Urinary bladder (tissue), 4 donors: Measurements from ENCODE around the gene SETBP1. TPM values are rescaled to one million over a fixed set of nuclear protein-coding genes. Genes with fewer than 3 reads are reported as not detected.

Experiments used
- DNase-seq: peaks from one replicate; pipeline ENCODE4 v3.0.0-alpha.2; 2015; ENCODE audit errors: extremely low spot score
- H3K27ac ChIP-seq: one replicate; pipeline ENCODE4 v1.5.1; 2013; ENCODE audit warnings: low read depth, mild to moderate bottlenecking, moderate library complexity
- H3K36me3 ChIP-seq: one replicate; pipeline ENCODE4 v1.6.1; 2013; ENCODE audit warnings: mild to moderate bottlenecking, moderate library complexity; ENCODE audit not compliant: insufficient read depth
- H3K4me1 ChIP-seq: one replicate; pipeline ENCODE4 v1.6.1; 2013; ENCODE audit warnings: mild to moderate bottlenecking, moderate library complexity; ENCODE audit not compliant: insufficient read depth
- H3K4me3 ChIP-seq: one replicate; pipeline ENCODE4 v1.5.1; 2013; ENCODE audit warnings: low read depth, low read length
- WGBS: extraction: QIAGEN DNeasy Blood & Tissue Kit; methylation state at CpG from one replicate; pipeline ENCODE4 v1.1.7; 2013; 5-methylcytosine and 5-hydroxymethylcytosine counted together
- polyA plus RNA-seq: library from polyadenylated mRNA; stranded (reverse); fragments of 200-250 nt; gene quantifications from one replicate; pipeline ENCODE4 v1.2.3, GENCODE V29; 2013
- total RNA-seq: library from RNA; depleted of rRNA; stranded (reverse); fragments of >200 nt; gene quantifications from one replicate; pipeline ENCODE4 v1.2.3, GENCODE V29; 2014
- donor health status: healthy with polysubstance abuse.
- donor health status: healthy.

The SETBP1 gene
- total and polyA plus RNA-seq, 2 donors: 12.6 to 46.7 TPM

- no peak overlapping the region for H3K4me3 ChIP-seq
- H3K36me3 ChIP-seq: no peaks in the 10 kb centered on the region
- H3K4me1 ChIP-seq: no peaks in the 10 kb centered on the region
- WGBS: 74% methylated on average over 4 of the region's 4 CpGs
- H3K27ac ChIP-seq: no peak overlapping the region
- DNase-seq: no peak
Measured at GRCh38 chr18:44842588-44843412, 162.1 kb downstream of the SETBP1 start.

- Histone ChIP-seq H3K4me3 (no peak overlapping the region), H3K36me3 (no peaks in the 10 kb centered on the region), H3K4me1 (no peaks in the 10 kb centered on the region), H3K27ac (no peak overlapping the region)
- DNase-seq: no peak
- WGBS: 85% methylated on average over 5 of the region's 5 CpGs
Measured at GRCh38 chr18:44844486-44844885, 163.8 kb downstream of the SETBP1 start.

GRCh38 chr18:44846450-44846849, 165.8 kb downstream of the SETBP1 start:
- no peak for DNase-seq
- Histone ChIP-seq H3K27ac (no peak overlapping the region), H3K36me3 (no peaks in the 10 kb centered on the region), H3K4me3 (no peak overlapping the region), H3K4me1 (no peaks in the 10 kb centered on the region)

- Histone ChIP-seq H3K27ac (no peak overlapping the region), H3K4me1 (no peaks in the 10 kb centered on the region), H3K36me3 (no peaks in the 10 kb centered on the region), H3K4me3 (no peak overlapping the region)
- DNase-seq: no peak
- 54% methylated on average over 9 of the region's 9 CpGs for WGBS
Measured at GRCh38 chr18:44848644-44849335, 168.1 kb downstream of the SETBP1 start.

- H3K4me3 ChIP-seq: no peak overlapping the region
- WGBS: 83% methylated on average over 6 of the region's 6 CpGs
- H3K27ac ChIP-seq: no peak overlapping the region
- DNase-seq: no peak
- H3K36me3 ChIP-seq: no peaks in the 10 kb centered on the region
- H3K4me1 ChIP-seq: no peaks in the 10 kb centered on the region
Measured at GRCh38 chr18:44849361-44849760, 168.7 kb downstream of the SETBP1 start.

GRCh38 chr18:44850001-44850400, 169.3 kb downstream of the SETBP1 start:
- Histone ChIP-seq H3K4me1 (no peaks in the 10 kb centered on the region), H3K36me3 (no peaks in the 10 kb centered on the region), H3K4me3 (no peak overlapping the region), H3K27ac (no peak overlapping the region)
- WGBS: 54% methylated on average over 2 of the region's 2 CpGs
- no peak for DNase-seq

- WGBS: 88% methylated on average over 13 of the region's 13 CpGs
- H3K27ac ChIP-seq: peak overlapping the region; percentile 13
- no peaks in the 10 kb centered on the region for H3K4me1 ChIP-seq
- no peak overlapping the region for H3K4me3 ChIP-seq
- no peaks in the 10 kb centered on the region for H3K36me3 ChIP-seq
- no peak for DNase-seq
Measured at GRCh38 chr18:44851856-44852621, 171.4 kb downstream of the SETBP1 start.

- DNase-seq: no peak
- no peaks in the 10 kb centered on the region for H3K4me1 ChIP-seq
- no peaks in the 10 kb centered on the region for H3K36me3 ChIP-seq
- no peak overlapping the region for H3K27ac ChIP-seq
- H3K4me3 ChIP-seq: no peak overlapping the region
Measured at GRCh38 chr18:44852818-44853217, 172.1 kb downstream of the SETBP1 start.

- no peaks in the 10 kb centered on the region for H3K4me1 ChIP-seq
- no peaks in the 10 kb centered on the region for H3K36me3 ChIP-seq
- H3K27ac ChIP-seq: no peak overlapping the region
- DNase-seq: no peak
- H3K4me3 ChIP-seq: no peak overlapping the region
- WGBS: 53% methylated on average over 2 of the region's 2 CpGs
Measured at GRCh38 chr18:44853430-44853829, 172.7 kb downstream of the SETBP1 start.

- H3K4me1 ChIP-seq: no peaks in the 10 kb centered on the region
- DNase-seq: no peak
- H3K27ac ChIP-seq: no peak overlapping the region
- 94% methylated on average over 6 of the region's 6 CpGs for WGBS
- no peaks in the 10 kb centered on the region for H3K36me3 ChIP-seq
- no peak overlapping the region for H3K4me3 ChIP-seq
Measured at GRCh38 chr18:44855681-44856080, 175.0 kb downstream of the SETBP1 start.

GRCh38 chr18:44856157-44856556, 175.5 kb downstream of the SETBP1 start:
- no peak for DNase-seq
- Histone ChIP-seq H3K4me1 (no peaks in the 10 kb centered on the region), H3K36me3 (no peaks in the 10 kb centered on the region), H3K4me3 (no peak overlapping the region), H3K27ac (no peak overlapping the region)
- WGBS: 67% methylated on average over 1 of the region's 1 CpG

- WGBS: 97% methylated on average over 2 of the region's 2 CpGs
- no peak overlapping the region for H3K4me3 ChIP-seq
- DNase-seq: no peak
- no peaks in the 10 kb centered on the region for H3K4me1 ChIP-seq
- no peak overlapping the region for H3K27ac ChIP-seq
- H3K36me3 ChIP-seq: no peaks in the 10 kb centered on the region
Measured at GRCh38 chr18:44857081-44857480, 176.4 kb downstream of the SETBP1 start.

GRCh38 chr18:44857744-44858491, 177.2 kb downstream of the SETBP1 start:
- Histone ChIP-seq H3K36me3 (no peaks in the 10 kb centered on the region), H3K27ac (no peak overlapping the region), H3K4me1 (no peaks in the 10 kb centered on the region), H3K4me3 (no peak overlapping the region)
- no peak for DNase-seq
- WGBS: 53% methylated on average over 5 of the region's 5 CpGs
